WTC11 (cell line): ENCODE data around the gene ALS2CL. TPM values are rescaled to one million over a fixed set of nuclear protein-coding genes. Genes with fewer than 3 reads are reported as not detected.

ENCODE experiments used
- ATAC-seq: fragments of 200-7000 bp; cut with Tn5 transposase; 2 replicates; pipeline ENCODE4 v1.10.0; 2021; ENCODE audit warnings: mild to moderate bottlenecking, moderate library complexity
- CTCF ChIA-PET: fragments of 300-600 bp; sonication (Branson Sonifier 250); formaldehyde crosslinking; loops from one replicate; lab custom pipeline; 2021; ENCODE audit warnings: antibody characterized with exemption; lab: Charles Lee
- POLR2A ChIA-PET: fragments of 350-600 bp; sonication (Branson Sonifier 250); formaldehyde crosslinking; loops from one replicate; lab custom pipeline; 2021; ENCODE audit warnings: antibody characterized with exemption; lab: Charles Lee
- DNase-seq: peaks from one replicate; pipeline ENCODE4 v3.0.0; 2021; ENCODE audit warnings: low spot score
- H3K27ac Mint-ChIP-seq: 2 replicates; pipeline ENCODE4 v1.8.0; 2021; ENCODE audit warnings: mixed read lengths
- H3K27me3 Mint-ChIP-seq: 2 replicates; pipeline ENCODE4 v1.8.0; 2021; ENCODE audit warnings: low read depth, mild to moderate bottlenecking, moderate library complexity, mixed read lengths
- H3K36me3 Mint-ChIP-seq: 2 replicates; pipeline ENCODE4 v1.8.0; 2021; ENCODE audit warnings: mixed read lengths
- H3K4me1 Mint-ChIP-seq: 2 replicates; pipeline ENCODE4 v1.8.0; 2022; ENCODE audit warnings: mixed read lengths
- H3K4me3 Mint-ChIP-seq: 2 replicates; pipeline ENCODE4 v1.8.0; 2021; ENCODE audit warnings: mild to moderate bottlenecking, moderate library complexity, mixed read lengths
- H3K9me3 Mint-ChIP-seq: 2 replicates; pipeline ENCODE4 v1.8.0; 2021; ENCODE audit warnings: mixed read lengths
- CBFB ChIP-seq: sonication (generic); formaldehyde crosslinking; IDR thresholded peaks from 2 replicates; pipeline ENCODE4 v1.8.1; 2022; ENCODE audit warnings: mild to moderate bottlenecking, low read depth, missing genetic modification reagents
- CREB1 ChIP-seq: sonication (generic); formaldehyde crosslinking; IDR thresholded peaks from 2 replicates; pipeline ENCODE4 v1.8.0; 2023; ENCODE audit warnings: mild to moderate bottlenecking, missing genetic modification reagents
- FOXJ3 ChIP-seq: sonication (generic); formaldehyde crosslinking; IDR thresholded peaks from 2 replicates; pipeline ENCODE4 v1.9.0; 2021; ENCODE audit warnings: missing genetic modification reagents, mild to moderate bottlenecking, borderline replicate concordance
- FOXP1 ChIP-seq: sonication (generic); formaldehyde crosslinking; IDR thresholded peaks from 2 replicates; pipeline ENCODE4 v1.8.0; 2022; ENCODE audit warnings: missing genetic modification reagents, mild to moderate bottlenecking, moderate library complexity, borderline replicate concordance
- JAZF1 ChIP-seq: fragments of 250-450 bp; sonication (Bioruptor Pico); IDR thresholded peaks from 2 replicates; pipeline ENCODE4 v1.9.0; 2021; ENCODE audit warnings: moderate library complexity, mild to moderate bottlenecking, inconsistent platforms
- NFYB ChIP-seq: sonication (generic); formaldehyde crosslinking; conservative IDR thresholded peaks from 2 replicates; pipeline ENCODE4 v1.8.0; 2022; ENCODE audit warnings: low read depth, missing genetic modification reagents
- RORB ChIP-seq: fragments of 250-450 bp; sonication (Bioruptor Pico); IDR thresholded peaks from 2 replicates; pipeline ENCODE4 v1.9.0; 2021; ENCODE audit warnings: mild to moderate bottlenecking
- SP1 ChIP-seq: sonication (generic); formaldehyde crosslinking; conservative IDR thresholded peaks from 2 replicates; pipeline ENCODE4 v1.8.1; 2022; ENCODE audit warnings: missing genetic modification reagents
- TCF7 ChIP-seq: sonication (generic); formaldehyde crosslinking; IDR thresholded peaks from 2 replicates; pipeline ENCODE4 v1.8.0; 2022; ENCODE audit warnings: mild to moderate bottlenecking, low read depth, missing genetic modification reagents, moderate library complexity
- ZBTB21 ChIP-seq: sonication (generic); formaldehyde crosslinking; IDR thresholded peaks from 2 replicates; pipeline ENCODE4 v1.8.1; 2023; ENCODE audit warnings: mild to moderate bottlenecking, missing genetic modification reagents, borderline replicate concordance
- ZNF121 ChIP-seq: sonication (generic); formaldehyde crosslinking; IDR thresholded peaks from 2 replicates; pipeline ENCODE4 v1.8.0; 2023; ENCODE audit warnings: missing genetic modification reagents
- ZNF232 ChIP-seq: sonication (generic); formaldehyde crosslinking; IDR thresholded peaks from 2 replicates; pipeline ENCODE4 v1.8.0; 2022; ENCODE audit warnings: mild to moderate bottlenecking, missing genetic modification reagents
- ZNF396 ChIP-seq: fragments of 250-450 bp; sonication (Bioruptor Pico); IDR thresholded peaks from 2 replicates; pipeline ENCODE4 v1.8.0; 2021; ENCODE audit warnings: mild to moderate bottlenecking, moderate library complexity, borderline replicate concordance
- ZNF423 ChIP-seq: fragments of 250-450 bp; sonication (Bioruptor Pico); IDR thresholded peaks from 2 replicates; pipeline ENCODE4 v2.1.2; 2022; ENCODE audit warnings: mild to moderate bottlenecking, moderate library complexity
- total RNA-seq: library from RNA; stranded (reverse); gene quantifications from 3 replicates; pipeline ENCODE4 v1.2.3, GENCODE V29; 2021
- TF ChIP-seq, protein P1 (sequence below): sonication (generic); formaldehyde crosslinking; IDR thresholded peaks from 2 replicates; pipeline ENCODE4 v1.8.0; 2022; ENCODE audit warnings: mild to moderate bottlenecking, missing genetic modification reagents
- TF ChIP-seq, protein P2 (sequence below): fragments of 250-450 bp; sonication (Bioruptor Pico); conservative IDR thresholded peaks from 2 replicates; pipeline ENCODE4 v1.9.0; 2021; ENCODE audit warnings: mild to moderate bottlenecking
- TF ChIP-seq, protein P3 (sequence below): sonication (generic); formaldehyde crosslinking; conservative IDR thresholded peaks from 2 replicates; pipeline ENCODE4 v1.8.1; 2023; ENCODE audit warnings: mild to moderate bottlenecking, low read depth, missing genetic modification reagents, moderate library complexity
- TF ChIP-seq, protein P4 (sequence below): fragments of 250-450 bp; sonication (Bioruptor Pico); IDR thresholded peaks from 2 replicates; pipeline ENCODE4 v2.1.2; 2022; ENCODE audit warnings: mild to moderate bottlenecking, moderate library complexity
- TF ChIP-seq, protein P5 (sequence below): sonication (generic); formaldehyde crosslinking; IDR thresholded peaks from 2 replicates; pipeline ENCODE4 v1.8.1; 2022; ENCODE audit warnings: mild to moderate bottlenecking, missing genetic modification reagents, moderate library complexity, borderline replicate concordance

ALS2CL gene
- total RNA-seq, 1 experiment from 2014 or later: 12.6 TPM

DNA sequence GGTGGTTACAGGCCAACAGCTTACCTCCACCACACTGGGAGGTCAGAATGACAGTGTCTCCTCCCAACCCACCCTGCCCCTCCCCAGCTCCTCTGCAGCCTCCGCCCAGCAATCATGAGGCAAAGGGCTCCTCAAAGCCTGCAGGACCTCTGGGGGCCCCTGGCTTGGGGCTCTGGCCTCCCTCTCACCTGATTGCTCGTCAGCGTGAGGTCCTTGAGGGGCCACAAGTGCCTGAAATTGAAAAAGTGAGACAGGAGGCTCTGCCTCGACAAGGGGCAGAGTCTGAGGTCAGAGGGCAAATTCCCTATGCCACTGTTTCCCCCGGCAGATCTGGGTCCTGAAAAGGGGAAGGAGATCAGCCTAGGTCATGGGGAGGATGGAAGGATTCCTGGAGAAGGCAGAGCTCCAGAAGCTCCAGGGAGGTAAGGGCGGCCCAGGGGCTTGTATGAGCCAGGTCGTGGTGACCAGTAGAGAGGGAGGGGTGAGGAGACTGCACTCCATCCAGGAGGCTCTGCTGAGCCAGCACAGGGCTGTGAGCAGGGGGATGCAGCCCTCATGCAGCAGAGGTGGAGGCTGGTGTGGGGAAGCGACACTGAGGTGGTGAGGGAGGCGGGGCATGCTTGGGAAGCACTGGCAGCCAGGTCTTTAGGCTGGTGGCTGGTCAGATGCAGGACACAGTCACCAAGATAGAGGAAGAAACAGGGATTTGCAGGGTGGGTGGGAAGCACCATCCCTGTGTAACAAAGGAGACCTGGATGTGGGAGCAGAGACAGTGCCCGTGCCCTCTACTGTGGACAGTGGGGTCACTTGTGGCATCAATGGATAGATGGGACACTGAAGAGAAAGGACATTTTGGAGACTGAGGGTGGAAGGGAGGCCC, 20.1 kb downstream of the ALS2CL start:
- Mint-ChIP-seq H3K36me3 (peaks cover 3% of the 10 kb centered on the region), H3K4me3 (no peak overlapping the region), H3K27ac (no peak overlapping the region; the same call in 1 of the 2 replicates), H3K9me3 (peaks cover 4% of the 10 kb centered on the region), H3K27me3 (no peaks in the 10 kb centered on the region), H3K4me1 (no peaks in the 10 kb centered on the region)
- ChIA-PET POLR2A (no interaction called here), CTCF (interaction anchor here (0.6 to 2.5 kb wide), 14 partner anchors 9 to 236 kb away, joined by 3 to 9 read pairs (median 4); no protein-coding TSS in a partner anchor)
- DNase-seq (peak; percentile 10), ATAC-seq (no peak)
- TF ChIP-seq JAZF1 (CRISPR knock-in tag) (no peak), CBFB (CRISPR knock-in tag) (no peak), ZNF232 (CRISPR knock-in tag) (no peak), FOXJ3 (CRISPR knock-in tag) (no peak), CREB1 (CRISPR knock-in tag) (no peak), ZNF423 (CRISPR knock-in tag) (no peak), NFYB (no peak), ZNF396 (CRISPR knock-in tag) (no peak), ZNF121 (CRISPR knock-in tag) (no peak), SP1 (CRISPR knock-in tag) (no peak), FOXP1 (CRISPR knock-in tag) (no peak), TCF7 (CRISPR knock-in tag) (no peak), RORB (CRISPR knock-in tag) (no peak), ZBTB21 (CRISPR knock-in tag) (no peak)
- TF ChIP-seq, protein P1, sequence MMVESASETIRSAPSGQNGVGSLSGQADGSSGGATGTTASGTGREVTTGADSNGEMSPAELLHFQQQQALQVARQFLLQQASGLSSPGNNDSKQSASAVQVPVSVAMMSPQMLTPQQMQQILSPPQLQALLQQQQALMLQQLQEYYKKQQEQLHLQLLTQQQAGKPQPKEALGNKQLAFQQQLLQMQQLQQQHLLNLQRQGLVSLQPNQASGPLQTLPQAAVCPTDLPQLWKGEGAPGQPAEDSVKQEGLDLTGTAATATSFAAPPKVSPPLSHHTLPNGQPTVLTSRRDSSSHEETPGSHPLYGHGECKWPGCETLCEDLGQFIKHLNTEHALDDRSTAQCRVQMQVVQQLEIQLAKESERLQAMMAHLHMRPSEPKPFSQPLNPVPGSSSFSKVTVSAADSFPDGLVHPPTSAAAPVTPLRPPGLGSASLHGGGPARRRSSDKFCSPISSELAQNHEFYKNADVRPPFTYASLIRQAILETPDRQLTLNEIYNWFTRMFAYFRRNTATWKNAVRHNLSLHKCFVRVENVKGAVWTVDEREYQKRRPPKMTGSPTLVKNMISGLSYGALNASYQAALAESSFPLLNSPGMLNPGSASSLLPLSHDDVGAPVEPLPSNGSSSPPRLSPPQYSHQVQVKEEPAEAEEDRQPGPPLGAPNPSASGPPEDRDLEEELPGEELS (CRISPR knock-in tag): no peak
- TF ChIP-seq, protein P2, sequence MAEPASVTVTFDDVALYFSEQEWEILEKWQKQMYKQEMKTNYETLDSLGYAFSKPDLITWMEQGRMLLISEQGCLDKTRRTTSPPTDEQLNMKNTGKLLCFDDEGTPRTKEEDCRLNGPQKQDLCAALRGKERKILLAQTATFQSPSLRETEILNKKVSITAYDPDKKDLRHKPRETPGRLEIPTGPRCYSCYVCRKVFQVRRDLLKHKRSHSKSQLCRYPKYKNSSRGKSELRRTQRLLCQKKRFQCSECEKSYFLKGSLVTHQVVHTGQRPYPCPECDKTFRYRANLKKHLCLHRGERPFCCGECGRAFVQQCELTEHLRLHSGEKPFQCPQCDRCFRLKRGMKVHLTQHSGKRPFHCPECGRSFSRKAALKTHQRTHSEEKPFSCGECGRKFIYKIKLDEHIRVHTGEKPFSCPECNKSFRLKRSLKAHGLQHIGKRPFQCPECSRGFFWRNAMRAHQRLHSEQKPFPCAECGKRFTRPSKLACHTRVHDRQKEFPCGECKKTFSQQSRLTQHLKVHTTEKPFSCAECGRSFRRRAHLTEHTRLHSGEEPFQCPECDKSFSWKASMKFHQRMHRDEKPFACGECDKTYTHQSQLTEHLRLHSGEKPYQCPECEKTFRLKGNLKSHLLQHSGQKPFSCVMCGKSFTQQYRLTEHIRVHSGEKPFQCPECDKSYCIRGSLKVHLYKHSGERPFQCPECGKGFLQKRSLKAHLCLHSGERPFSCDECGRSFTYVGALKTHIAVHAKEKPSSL (CRISPR knock-in tag): no peak
- TF ChIP-seq, protein P3, sequence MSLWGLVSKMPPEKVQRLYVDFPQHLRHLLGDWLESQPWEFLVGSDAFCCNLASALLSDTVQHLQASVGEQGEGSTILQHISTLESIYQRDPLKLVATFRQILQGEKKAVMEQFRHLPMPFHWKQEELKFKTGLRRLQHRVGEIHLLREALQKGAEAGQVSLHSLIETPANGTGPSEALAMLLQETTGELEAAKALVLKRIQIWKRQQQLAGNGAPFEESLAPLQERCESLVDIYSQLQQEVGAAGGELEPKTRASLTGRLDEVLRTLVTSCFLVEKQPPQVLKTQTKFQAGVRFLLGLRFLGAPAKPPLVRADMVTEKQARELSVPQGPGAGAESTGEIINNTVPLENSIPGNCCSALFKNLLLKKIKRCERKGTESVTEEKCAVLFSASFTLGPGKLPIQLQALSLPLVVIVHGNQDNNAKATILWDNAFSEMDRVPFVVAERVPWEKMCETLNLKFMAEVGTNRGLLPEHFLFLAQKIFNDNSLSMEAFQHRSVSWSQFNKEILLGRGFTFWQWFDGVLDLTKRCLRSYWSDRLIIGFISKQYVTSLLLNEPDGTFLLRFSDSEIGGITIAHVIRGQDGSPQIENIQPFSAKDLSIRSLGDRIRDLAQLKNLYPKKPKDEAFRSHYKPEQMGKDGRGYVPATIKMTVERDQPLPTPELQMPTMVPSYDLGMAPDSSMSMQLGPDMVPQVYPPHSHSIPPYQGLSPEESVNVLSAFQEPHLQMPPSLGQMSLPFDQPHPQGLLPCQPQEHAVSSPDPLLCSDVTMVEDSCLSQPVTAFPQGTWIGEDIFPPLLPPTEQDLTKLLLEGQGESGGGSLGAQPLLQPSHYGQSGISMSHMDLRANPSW (CRISPR knock-in tag): no peak
- TF ChIP-seq, protein P4, sequence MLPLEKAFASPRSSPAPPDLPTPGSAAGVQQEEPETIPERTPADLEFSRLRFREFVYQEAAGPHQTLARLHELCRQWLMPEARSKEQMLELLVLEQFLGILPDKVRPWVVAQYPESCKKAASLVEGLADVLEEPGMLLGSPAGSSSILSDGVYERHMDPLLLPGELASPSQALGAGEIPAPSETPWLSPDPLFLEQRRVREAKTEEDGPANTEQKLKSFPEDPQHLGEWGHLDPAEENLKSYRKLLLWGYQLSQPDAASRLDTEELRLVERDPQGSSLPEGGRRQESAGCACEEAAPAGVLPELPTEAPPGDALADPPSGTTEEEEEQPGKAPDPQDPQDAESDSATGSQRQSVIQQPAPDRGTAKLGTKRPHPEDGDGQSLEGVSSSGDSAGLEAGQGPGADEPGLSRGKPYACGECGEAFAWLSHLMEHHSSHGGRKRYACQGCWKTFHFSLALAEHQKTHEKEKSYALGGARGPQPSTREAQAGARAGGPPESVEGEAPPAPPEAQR: no peak
- TF ChIP-seq, protein P5, sequence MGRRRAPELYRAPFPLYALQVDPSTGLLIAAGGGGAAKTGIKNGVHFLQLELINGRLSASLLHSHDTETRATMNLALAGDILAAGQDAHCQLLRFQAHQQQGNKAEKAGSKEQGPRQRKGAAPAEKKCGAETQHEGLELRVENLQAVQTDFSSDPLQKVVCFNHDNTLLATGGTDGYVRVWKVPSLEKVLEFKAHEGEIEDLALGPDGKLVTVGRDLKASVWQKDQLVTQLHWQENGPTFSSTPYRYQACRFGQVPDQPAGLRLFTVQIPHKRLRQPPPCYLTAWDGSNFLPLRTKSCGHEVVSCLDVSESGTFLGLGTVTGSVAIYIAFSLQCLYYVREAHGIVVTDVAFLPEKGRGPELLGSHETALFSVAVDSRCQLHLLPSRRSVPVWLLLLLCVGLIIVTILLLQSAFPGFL (CRISPR knock-in tag): no peak
